Ishikawa (cell line): ENCODE measurements around the gene CPNE1.

Source experiments
- CEBPB ChIP-seq: IDR thresholded peaks from 2 replicates; pipeline ENCODE4 v1.6.1; 2012
- CREB1 ChIP-seq: IDR thresholded peaks from 2 replicates; pipeline ENCODE4 v1.6.1; 2012; ENCODE audit warnings: low read depth
- EGR1 ChIP-seq: IDR thresholded peaks from 2 replicates; pipeline ENCODE4 v1.6.1; 2012
- EP300 ChIP-seq: IDR thresholded peaks from 2 replicates; pipeline ENCODE4 v1.6.1; 2012; ENCODE audit warnings: borderline replicate concordance
- NFIC ChIP-seq: IDR thresholded peaks from 2 replicates; pipeline ENCODE4 v1.6.1; 2012
- RAD21 ChIP-seq: IDR thresholded peaks from 2 replicates; pipeline ENCODE4 v1.6.1; 2012; ENCODE audit warnings: low read depth
- REST ChIP-seq: IDR thresholded peaks from 2 replicates; pipeline ENCODE4 v1.6.1; 2012; ENCODE audit warnings: low read depth, mild to moderate bottlenecking
- TAF1 ChIP-seq: IDR thresholded peaks from 2 replicates; pipeline ENCODE4 v1.6.1; 2012; ENCODE audit warnings: low read depth, mild to moderate bottlenecking
- TCF12 ChIP-seq: IDR thresholded peaks from 2 replicates; pipeline ENCODE4 v1.6.1; 2012; ENCODE audit warnings: low read depth
- TEAD4 ChIP-seq: IDR thresholded peaks from 2 replicates; pipeline ENCODE4 v1.6.1; 2012
- USF1 ChIP-seq: IDR thresholded peaks from 2 replicates; pipeline ENCODE4 v1.6.1; 2012
- YY1 ChIP-seq: IDR thresholded peaks from 2 replicates; pipeline ENCODE4 v1.6.1; 2012; ENCODE audit warnings: low read depth
- TF ChIP-seq, protein P1 (sequence below): IDR thresholded peaks from 2 replicates; pipeline ENCODE4 v1.6.1; 2012

DNA sequence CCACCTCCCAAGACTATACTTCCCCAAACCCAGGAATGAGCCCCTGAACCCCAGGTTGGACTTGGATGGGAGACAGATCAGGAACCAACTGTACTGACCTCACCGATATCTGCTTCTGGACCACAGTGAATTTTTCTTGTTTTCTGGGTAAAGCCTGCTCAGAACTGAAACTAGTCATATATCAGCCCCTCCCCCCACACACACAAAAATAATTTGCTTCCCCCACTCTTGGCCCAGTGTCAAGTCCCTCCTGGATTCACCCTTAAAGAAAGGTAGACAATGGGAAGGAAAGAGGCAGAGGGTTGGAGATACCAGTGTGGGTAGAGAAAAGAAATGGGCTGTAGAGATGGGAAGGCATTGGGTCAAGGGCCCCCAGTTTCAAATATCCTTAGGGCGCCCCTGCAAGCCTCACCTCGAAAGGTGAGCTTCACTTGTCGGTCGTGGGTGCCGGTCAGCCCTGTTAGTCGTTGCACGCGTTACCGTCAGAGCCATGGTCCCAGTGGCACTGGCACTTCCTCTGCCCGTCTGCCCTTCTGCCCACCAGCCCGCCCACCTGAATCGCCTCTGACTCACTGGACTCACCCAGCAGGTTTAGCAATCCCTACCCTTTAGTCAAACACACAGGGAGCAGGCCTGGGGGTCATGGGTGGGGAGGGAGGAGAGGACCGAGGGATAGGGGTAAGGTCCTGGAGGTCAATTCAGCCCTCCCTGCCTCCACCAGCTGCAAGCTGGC, 57.5 kb downstream of the CPNE1 start:
- TF ChIP-seq TEAD4 (no peak), USF1 (no peak), TCF12 (no peak), EP300 (no peak), EGR1 (peak; percentile 59; the same call in 1 of the 2 replicates), RAD21 (no peak), REST (no peak), YY1 (no peak), TAF1 (no peak), NFIC (no peak), CREB1 (no peak), CEBPB (no peak)
- TF ChIP-seq, protein P1, sequence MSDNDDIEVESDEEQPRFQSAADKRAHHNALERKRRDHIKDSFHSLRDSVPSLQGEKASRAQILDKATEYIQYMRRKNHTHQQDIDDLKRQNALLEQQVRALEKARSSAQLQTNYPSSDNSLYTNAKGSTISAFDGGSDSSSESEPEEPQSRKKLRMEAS, result no peak
